Effector memory CD8-positive, alpha-beta T cell (primary cell): ENCODE data around the gene SNX11.
A peak's percentile ranks its signal among the peaks of the same experiment; 100 is the strongest.

Experiments used
- ATAC-seq: fragments of 150-1000 bp; cut with Tn5 transposase; replicated peaks from 2 replicates; pipeline ENCODE4 v1.10.0; 2021; ENCODE audit warnings: mild to moderate bottlenecking, moderate library complexity
- DNase-seq, 3 experiments: peaks; one replicate each; pipeline ENCODE4 v3.0.0; 2021
- H3K27ac Mint-ChIP-seq, 2 donors: one replicate each; pipeline ENCODE4 v1.8.0; 2022; ENCODE audit warnings: mild to moderate bottlenecking in 2 of 2, mixed read lengths in 2 of 2, moderate library complexity in 2 of 2
- H3K27me3 Mint-ChIP-seq, 2 donors: one replicate each; pipeline ENCODE4 v1.8.0; 2022; ENCODE audit warnings: mixed read lengths in 2 of 2
- H3K36me3 Mint-ChIP-seq: one replicate; pipeline ENCODE4 v1.8.0; 2022; ENCODE audit warnings: mild to moderate bottlenecking, moderate library complexity, mixed read lengths; ENCODE audit not compliant: insufficient read depth
- H3K4me1 Mint-ChIP-seq, 2 donors: one replicate each; pipeline ENCODE4 v1.8.0; 2022; ENCODE audit warnings: low read depth in 2 of 2, mixed read lengths in 2 of 2
- H3K4me3 Mint-ChIP-seq, 2 donors: one replicate each; pipeline ENCODE4 v1.8.0; 2022; ENCODE audit warnings: mild to moderate bottlenecking in 2 of 2, mixed read lengths in 2 of 2, moderate library complexity in 2 of 2
- H3K9me3 Mint-ChIP-seq, 2 donors: one replicate each; pipeline ENCODE4 v1.8.0; 2022; ENCODE audit warnings: mixed read lengths in 2 of 2

The SNX11 gene

DNA sequence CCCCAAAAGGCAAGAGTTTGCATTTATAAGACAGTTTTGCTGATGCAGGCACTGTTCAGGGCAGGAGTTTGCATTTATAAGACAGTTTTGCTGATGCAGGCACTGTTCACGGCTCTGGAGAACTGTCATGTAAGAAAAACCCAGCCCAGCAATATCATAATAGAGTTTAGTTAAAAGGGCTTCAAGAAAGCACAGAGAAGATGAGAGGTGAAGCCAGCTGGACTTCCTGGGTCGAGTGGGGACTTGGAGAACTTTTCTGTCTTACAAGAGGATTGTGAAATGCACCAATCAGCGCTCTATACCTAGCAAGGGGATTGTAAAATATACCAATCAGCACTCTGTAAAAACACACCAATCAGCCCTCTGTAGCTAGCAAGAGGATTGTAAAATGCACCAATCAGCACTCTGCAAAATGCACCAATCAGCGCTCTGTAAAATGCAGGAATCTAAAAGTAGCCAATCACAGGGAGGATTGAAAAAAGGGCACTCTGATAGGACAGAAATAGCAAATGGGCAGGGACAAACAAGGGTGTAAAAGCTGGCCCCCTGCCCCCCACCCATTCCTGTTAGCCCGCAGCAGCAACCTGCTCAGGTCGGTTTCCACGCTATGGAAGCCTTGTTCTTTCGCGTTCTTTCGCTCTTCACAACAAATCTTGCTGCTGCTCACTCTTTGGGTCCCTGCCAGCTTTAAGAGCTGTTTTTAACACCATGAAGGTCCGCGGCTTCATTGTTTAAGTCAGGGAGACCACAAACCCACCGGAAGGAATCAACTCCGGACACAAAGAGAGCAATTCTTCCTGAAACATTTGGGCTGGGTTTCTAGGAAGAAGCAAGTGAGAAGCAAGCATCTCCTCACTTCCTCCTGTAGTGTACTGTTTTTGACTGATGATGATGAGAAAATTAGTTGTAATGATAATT, 4.5 kb upstream of the SNX11 start:
- ATAC-seq = no peak
- H3K4me3 Mint-ChIP-seq = peak overlapping the region; percentile 62 to 66
- peak in 2 of 3 experiments; percentile 14 to 27 for DNase-seq
- peak overlapping the region in 1 of 2 donors; percentile 19 for H3K27ac Mint-ChIP-seq
- no peaks in the 10 kb centered on the region for H3K9me3 Mint-ChIP-seq
- no peaks in the 10 kb centered on the region for H3K27me3 Mint-ChIP-seq
- H3K4me1 Mint-ChIP-seq = peaks cover 26 to 36% of the 10 kb centered on the region in 2 donors
- H3K36me3 Mint-ChIP-seq = peaks cover 33% of the 10 kb centered on the region

DNA sequence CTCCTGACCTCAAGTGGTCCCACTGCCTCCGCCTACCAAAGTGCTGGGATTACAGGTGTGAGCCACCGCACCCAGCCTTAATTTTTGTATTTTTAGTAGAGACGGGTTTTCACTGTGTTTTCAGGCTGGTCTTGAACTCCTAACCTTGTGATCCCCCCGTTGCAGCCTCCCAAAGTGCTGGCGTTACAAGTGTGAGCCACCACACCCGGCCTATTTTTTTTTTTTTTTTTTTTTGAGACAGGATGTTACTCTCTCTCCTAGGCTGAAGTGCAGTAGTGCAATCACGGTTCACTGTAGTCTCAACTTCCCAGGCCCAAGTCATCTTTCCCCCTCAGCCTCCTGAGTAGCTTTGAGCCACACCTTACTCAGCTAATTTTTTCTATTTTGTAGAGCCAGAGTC, 3.1 kb upstream of the SNX11 start:
- peak overlapping the region in 1 of 2 donors; percentile 8 for H3K27ac Mint-ChIP-seq
- peaks cover 39% of the 10 kb centered on the region for H3K36me3 Mint-ChIP-seq

DNA sequence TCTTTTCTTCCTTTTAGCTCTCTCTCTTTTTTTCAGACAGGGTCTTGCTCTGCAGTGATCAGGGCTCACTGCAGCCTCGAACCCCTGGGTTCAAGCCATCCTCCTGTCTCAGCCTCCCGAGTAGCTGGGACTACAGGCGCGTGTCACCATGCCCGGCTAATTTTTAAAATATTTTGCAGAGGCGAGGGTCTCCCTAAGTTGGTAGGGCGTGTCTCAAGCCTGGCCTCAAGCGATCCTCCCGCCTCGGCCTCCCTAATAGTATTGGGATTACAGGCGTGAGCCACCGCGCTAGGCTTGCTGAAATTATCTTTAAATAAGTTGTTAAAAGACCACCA, 797 bp upstream of the SNX11 start:
- H3K4me3 Mint-ChIP-seq = peak overlapping the region; percentile 92 to 98
- H3K36me3 Mint-ChIP-seq = peaks cover 37% of the 10 kb centered on the region
- peaks cover 37 to 45% of the 10 kb centered on the region in 2 donors for H3K4me1 Mint-ChIP-seq
- ATAC-seq = no peak
- H3K27ac Mint-ChIP-seq = peak overlapping the region; percentile 93 to 96
- no peaks in the 10 kb centered on the region for H3K27me3 Mint-ChIP-seq
- DNase-seq = no peak
- no peaks in the 10 kb centered on the region for H3K9me3 Mint-ChIP-seq

More for the DNA sequence above, 3.1 kb upstream of the SNX11 start:
- DNase-seq (no peak), ATAC-seq (no peak)
- H3K4me1 Mint-ChIP-seq = peaks cover 35 to 46% of the 10 kb centered on the region in 2 donors
- no peaks in the 10 kb centered on the region for H3K9me3 Mint-ChIP-seq
- no peaks in the 10 kb centered on the region for H3K27me3 Mint-ChIP-seq
- peak overlapping the region; percentile 9 to 49 for H3K4me3 Mint-ChIP-seq

DNA sequence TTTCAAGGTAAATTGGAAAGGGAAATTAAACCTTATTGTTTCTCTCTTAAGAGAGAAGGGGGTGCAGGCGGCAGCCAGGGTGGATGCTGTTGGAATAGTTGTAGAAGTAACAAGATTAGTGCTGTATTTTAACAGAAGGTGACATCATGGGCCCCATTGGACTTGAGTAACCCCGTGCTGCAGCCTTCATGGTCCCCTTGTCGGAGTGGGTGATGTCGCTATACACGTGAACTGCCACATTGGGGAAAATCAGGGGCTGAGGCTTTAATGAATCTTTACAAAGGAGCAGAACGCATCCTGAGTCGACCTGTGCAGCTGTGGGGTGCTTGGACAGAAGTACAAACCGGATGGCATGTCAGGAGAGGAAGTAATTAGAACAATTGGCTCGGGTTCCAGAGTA, 3.2 kb downstream of the SNX11 start:
- H3K27me3 Mint-ChIP-seq = no peaks in the 10 kb centered on the region
- H3K4me3 Mint-ChIP-seq = peak overlapping the region in 1 of 2 donors; percentile 9
- no peaks in the 10 kb centered on the region for H3K9me3 Mint-ChIP-seq
- peaks cover 45 to 53% of the 10 kb centered on the region in 2 donors for H3K4me1 Mint-ChIP-seq
- no peak for ATAC-seq
- peak overlapping the region; percentile 64 to 86 for H3K27ac Mint-ChIP-seq
- no peak for DNase-seq
- peaks cover 50% of the 10 kb centered on the region for H3K36me3 Mint-ChIP-seq

DNA sequence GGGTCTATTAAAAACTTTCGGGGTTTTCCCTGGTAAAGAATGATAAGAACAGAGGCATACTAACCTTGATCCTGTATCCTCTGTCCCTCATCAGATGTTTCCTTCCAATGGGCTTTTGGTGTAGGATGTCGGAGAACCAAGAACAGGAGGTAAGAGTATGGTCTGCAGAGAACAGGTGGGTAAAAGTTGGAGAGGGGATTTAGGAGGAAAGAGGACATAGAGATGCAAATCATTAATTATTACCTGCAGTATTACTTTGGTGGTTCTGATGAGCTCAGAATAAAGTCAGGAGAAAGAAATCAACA, 4.3 kb downstream of the SNX11 start:
- peaks cover 42 to 49% of the 10 kb centered on the region in 2 donors for H3K4me1 Mint-ChIP-seq
- H3K27me3 Mint-ChIP-seq = no peaks in the 10 kb centered on the region
- no peaks in the 10 kb centered on the region for H3K9me3 Mint-ChIP-seq
- H3K36me3 Mint-ChIP-seq = peaks cover 58% of the 10 kb centered on the region
- DNase-seq (no peak), ATAC-seq (no peak)
- H3K27ac Mint-ChIP-seq = peak overlapping the region; percentile 86 to 89
- peak overlapping the region in 1 of 2 donors; percentile 30 for H3K4me3 Mint-ChIP-seq

DNA sequence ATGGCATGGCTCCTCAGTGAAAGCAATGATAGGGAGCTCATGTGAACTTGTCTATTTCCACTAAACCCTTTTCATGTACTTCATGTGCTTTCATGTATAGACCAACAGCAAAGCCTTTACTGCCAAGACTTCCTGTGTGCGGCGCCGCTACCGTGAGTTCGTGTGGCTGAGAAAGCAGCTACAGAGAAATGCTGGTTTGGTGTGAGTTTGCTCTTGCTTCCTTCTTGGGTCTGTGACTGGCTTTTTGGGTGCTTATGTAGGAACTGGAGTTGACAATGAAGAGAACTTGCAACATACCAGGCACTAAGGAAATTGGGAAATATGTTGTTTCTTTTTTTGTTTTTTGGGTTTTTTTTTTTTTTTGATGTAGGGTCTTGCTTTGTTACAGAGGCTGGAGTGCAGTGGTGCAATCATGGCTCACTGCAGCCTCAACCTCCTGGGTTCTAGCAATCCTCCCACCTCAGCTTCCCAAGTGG, 5.7 kb downstream of the SNX11 start:
- no peaks in the 10 kb centered on the region for H3K27me3 Mint-ChIP-seq
- H3K36me3 Mint-ChIP-seq = peaks cover 58% of the 10 kb centered on the region
- DNase-seq = peak; percentile 14 to 31 (median 23)
- peak overlapping the region; percentile 86 to 89 for H3K27ac Mint-ChIP-seq
- H3K4me1 Mint-ChIP-seq = peaks cover 33 to 40% of the 10 kb centered on the region in 2 donors
- peak overlapping the region in 1 of 2 donors; percentile 32 for H3K4me3 Mint-ChIP-seq
- ATAC-seq = peak; percentile 85
- H3K9me3 Mint-ChIP-seq = no peaks in the 10 kb centered on the region

DNA sequence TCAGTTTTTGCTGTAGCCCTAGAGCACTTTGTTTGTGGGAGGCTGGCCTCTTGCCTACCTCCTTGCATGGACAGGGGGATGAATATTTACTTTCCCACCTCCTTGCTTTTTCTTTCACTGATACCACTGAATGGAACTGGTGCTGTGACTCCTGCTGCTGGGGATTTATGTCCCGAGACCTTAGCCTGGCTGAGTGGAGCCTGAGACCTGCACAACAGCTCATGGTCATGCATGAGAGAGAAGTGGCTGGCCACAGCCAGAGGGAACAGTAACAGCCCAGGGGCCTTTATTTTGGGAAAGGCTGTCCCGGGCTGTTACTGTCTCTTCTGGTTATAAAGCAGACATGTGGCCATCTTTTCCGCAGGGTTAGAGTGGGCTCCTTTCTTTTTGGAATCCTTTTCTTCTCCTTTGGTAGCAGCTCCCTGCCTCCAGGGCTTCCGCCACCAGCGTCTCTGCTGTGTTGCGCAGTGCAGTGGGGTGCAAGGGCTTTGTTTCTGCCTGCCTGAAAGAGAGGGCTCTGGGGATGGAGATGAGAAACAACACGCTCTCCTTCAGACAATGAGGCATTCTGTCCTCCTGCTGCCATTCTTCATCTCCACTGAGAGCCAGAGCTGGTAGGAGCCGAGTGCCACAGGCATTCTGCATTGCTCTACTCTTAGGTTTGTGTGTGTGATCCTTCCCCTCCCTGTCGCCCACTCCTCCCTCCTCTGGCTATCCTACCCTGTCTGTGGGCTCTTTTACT, 14.5 kb downstream of the SNX11 start:
- Mint-ChIP-seq H3K36me3 (peaks cover 71% of the 10 kb centered on the region), H3K27ac (peak overlapping the region; percentile 35 to 44), H3K4me3 (no peak overlapping the region), H3K9me3 (no peaks in the 10 kb centered on the region), H3K27me3 (no peaks in the 10 kb centered on the region), H3K4me1 (no peaks in the 10 kb centered on the region)
- DNase-seq (no peak), ATAC-seq (no peak)

DNA sequence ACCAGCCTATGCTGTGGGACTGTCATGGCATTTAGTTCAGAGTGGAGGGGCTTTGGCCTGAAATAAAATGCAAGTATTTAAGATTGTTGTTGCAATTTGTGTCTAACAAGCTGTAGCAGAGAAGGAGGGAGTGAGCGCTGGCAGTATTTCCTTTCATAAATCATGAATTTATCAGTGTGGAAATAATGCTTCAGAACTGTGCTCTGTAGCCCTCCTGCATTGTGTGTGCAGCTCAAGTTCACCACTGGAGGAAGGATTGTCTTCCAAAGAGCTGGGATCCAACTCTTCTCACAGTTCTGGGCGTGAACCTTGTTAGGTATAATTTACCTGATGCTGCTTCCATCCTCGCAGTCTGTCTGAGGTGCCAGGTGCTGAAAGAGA, 15.1 kb downstream of the SNX11 start:
- H3K9me3 Mint-ChIP-seq = no peaks in the 10 kb centered on the region
- H3K36me3 Mint-ChIP-seq = peaks cover 65% of the 10 kb centered on the region
- H3K4me1 Mint-ChIP-seq = no peaks in the 10 kb centered on the region
- H3K4me3 Mint-ChIP-seq = no peak overlapping the region
- DNase-seq = no peak
- no peak for ATAC-seq
- H3K27me3 Mint-ChIP-seq = no peaks in the 10 kb centered on the region
- H3K27ac Mint-ChIP-seq = peak overlapping the region; percentile 35 to 44

DNA sequence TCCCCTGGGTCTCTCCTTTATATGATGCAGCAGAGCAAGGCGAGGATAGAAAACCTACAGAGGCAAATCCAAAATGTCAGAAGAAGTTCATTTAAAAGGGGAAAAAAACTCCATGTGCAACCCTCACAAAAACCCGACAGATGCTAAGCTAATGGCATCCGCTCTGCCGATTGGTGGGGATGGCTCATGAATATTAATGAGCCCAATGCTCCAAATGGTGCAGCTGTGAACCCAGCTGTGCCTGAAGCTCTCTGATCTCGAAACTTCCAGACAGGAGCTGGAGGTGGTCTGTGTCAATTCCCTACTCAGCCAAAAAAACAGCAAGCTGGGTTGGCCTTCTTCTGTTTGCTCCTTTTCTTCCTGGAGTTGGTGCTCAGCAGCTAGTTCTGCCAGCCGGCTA, 15.5 kb downstream of the SNX11 start:
- H3K27ac Mint-ChIP-seq = no peak overlapping the region
- no peaks in the 10 kb centered on the region for H3K27me3 Mint-ChIP-seq
- ATAC-seq = no peak
- DNase-seq = no peak
- no peak overlapping the region for H3K4me3 Mint-ChIP-seq
- no peaks in the 10 kb centered on the region for H3K4me1 Mint-ChIP-seq
- H3K9me3 Mint-ChIP-seq = no peaks in the 10 kb centered on the region
- peaks cover 61% of the 10 kb centered on the region for H3K36me3 Mint-ChIP-seq

DNA sequence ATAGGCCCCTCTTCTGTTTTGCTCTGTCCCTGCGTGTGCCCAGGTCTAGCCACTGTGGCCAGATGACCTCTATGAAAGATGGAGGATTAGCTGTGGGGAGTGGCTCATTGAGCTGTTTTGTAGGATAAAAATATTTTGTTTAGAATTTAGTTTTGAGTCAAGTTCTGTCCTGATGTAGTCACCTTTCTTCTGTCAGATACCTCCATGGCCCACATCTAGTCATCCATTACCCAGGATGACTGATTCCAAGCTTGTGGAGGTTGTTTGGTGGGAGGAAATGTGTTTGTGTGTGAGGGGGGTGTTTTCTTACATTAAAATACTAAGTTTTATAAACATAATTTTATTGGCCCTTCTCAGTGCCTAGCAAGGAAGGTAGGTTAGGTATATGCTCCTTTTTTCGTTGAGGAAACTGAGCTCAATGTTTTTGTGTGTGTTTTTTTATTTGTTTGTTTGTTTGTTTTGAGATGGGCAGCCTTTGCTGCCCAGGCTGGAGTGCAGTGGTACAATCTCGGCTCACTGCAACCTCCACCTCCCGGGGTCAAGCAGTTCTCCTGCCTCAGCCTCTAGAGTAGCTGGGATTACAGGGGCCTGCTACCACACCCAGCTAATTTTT, 16.3 kb downstream of the SNX11 start:
- peak overlapping the region in 1 of 2 donors; percentile 75 for H3K27ac Mint-ChIP-seq
- no peak overlapping the region for H3K4me3 Mint-ChIP-seq
- no peaks in the 10 kb centered on the region for H3K4me1 Mint-ChIP-seq

DNA sequence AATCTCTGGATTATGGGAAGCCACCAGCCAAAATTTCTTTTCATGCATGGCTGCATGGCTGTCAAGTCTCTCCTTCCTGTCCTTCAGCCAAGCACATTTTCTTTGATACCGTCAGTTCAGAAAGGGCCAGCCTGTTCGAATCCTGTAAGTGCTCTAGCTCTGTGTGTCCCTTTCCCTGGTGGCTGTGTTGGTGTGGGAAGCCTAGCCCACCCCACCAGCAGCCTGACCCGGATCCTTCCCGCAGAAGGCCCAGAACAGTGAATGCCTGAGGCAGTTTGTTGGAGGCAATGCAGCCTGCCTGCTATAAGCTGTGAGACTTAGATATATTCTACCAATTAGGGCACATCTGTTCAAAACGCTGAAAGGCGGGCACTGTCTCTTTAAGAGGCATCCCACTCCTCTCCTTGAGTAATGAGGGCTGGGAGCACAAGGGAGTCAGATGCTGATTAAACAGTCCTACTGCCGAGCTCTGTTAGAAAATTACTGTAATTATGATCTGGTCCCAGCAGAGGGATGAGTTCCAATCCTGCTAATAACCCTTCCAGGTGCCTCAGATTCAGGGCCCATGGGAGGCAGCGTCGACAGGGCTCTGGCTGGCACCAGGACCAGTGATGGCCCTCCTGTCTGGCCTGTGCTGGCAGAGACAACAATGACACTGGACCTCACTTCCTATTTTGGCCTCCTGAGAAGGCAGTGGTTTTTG, 18.4 kb downstream of the SNX11 start:
- Mint-ChIP-seq H3K4me1 (no peaks in the 10 kb centered on the region), H3K9me3 (no peaks in the 10 kb centered on the region), H3K27me3 (no peaks in the 10 kb centered on the region), H3K36me3 (peaks cover 43% of the 10 kb centered on the region), H3K27ac (peak overlapping the region in 1 of 2 donors; percentile 55), H3K4me3 (no peak overlapping the region)
- DNase-seq (no peak), ATAC-seq (no peak)

More for the DNA sequence above, 16.3 kb downstream of the SNX11 start:
- DNase-seq (no peak), ATAC-seq (no peak)
- H3K36me3 Mint-ChIP-seq = peaks cover 53% of the 10 kb centered on the region
- H3K9me3 Mint-ChIP-seq = no peaks in the 10 kb centered on the region
- no peaks in the 10 kb centered on the region for H3K27me3 Mint-ChIP-seq

DNA sequence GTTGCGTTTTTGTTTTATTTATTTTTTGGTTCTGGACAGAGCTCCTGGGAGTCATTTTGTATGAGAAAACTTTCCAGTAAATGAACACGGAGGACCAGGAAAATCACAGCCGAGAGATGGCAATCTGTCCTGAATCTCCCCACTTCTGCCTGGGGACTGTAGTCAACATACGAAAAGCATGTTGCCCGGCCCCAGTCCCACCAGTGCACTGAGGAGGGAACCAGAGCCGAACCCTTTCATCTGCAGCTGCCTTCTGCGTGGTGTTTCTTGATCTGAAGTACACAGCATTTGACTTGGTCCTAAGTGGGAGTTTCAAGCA, 18.9 kb downstream of the SNX11 start:
- no peak overlapping the region for H3K27ac Mint-ChIP-seq

DNA sequence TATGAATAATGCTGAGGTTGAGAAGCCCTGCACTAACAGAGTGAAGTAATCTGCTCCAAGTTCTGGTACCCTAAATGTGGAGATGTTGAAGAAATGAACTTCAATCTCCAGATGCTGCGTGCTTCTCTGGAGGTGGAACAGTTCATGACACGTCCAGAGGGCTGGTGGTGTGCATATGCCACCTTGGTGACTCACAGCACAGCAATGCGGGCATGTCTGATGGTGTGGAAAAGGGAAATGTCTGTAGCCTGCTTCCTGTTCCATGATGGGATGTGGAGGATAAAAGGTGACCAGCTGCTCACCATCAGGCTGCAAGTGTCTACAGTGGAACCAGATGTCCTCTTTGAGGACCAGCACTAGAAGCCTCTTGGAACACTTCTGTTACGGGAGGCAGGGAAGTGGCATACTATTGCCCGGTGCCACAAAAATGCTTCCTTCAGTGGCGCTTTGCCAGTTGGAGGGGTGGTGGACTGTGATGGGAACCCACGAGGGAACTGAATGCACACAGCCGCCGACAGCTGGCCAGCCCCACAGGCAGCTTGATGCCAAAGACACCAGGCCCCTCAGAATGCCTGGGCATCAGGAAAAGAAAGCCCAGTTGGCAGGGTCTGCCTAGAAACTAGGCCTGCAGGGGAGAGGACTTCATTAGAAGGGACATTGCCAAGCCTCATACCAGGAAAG, 19.9 kb downstream of the SNX11 start:
- Mint-ChIP-seq H3K36me3 (peaks cover 44% of the 10 kb centered on the region), H3K4me3 (no peak overlapping the region), H3K27ac (peak overlapping the region; percentile 10 to 76), H3K27me3 (no peaks in the 10 kb centered on the region), H3K4me1 (peaks cover 0 to 3% of the 10 kb centered on the region in 2 donors), H3K9me3 (no peaks in the 10 kb centered on the region)
- ATAC-seq (no peak), DNase-seq (no peak)

More for the DNA sequence above, 18.9 kb downstream of the SNX11 start:
- Mint-ChIP-seq H3K4me3 (no peak overlapping the region), H3K9me3 (no peaks in the 10 kb centered on the region), H3K27me3 (no peaks in the 10 kb centered on the region), H3K4me1 (peaks cover 0 to 3% of the 10 kb centered on the region in 2 donors), H3K36me3 (peaks cover 41% of the 10 kb centered on the region)
- no peak for ATAC-seq
- no peak for DNase-seq
